ENCODE data around the gene OTOS. TPM values are rescaled to one million over a fixed set of nuclear protein-coding genes. Genes with fewer than 3 reads are reported as not detected.

Gene OTOS
- total RNA-seq, 1 donor from 2014 or later: not detected

GRCh38 chr2:240128608-240129145 lies 11.8 kb downstream of the OTOS start:
- peak; percentile 31 for DNase-seq (ENCODE audit: low spot score)
- intact Hi-C loops (cut with DNase I): no loop called here

- intact Hi-C loops (cut with DNase I): no loop called here
- DNase-seq (ENCODE audit: low spot score): peak; percentile 61
Observed at GRCh38 chr2:240127911-240128607, 12.4 kb downstream of the OTOS start.

GRCh38 chr2:240127191-240127750 lies 13.2 kb downstream of the OTOS start:
- DNase-seq (ENCODE audit: low spot score): no peak
- intact Hi-C loops (cut with DNase I): no loop called here

GRCh38 chr2:240126731-240127130 lies 13.7 kb downstream of the OTOS start:
- DNase-seq (ENCODE audit: low spot score): peak; percentile 55
- intact Hi-C loops (cut with DNase I): no loop called here

- intact Hi-C loops (cut with DNase I): no loop called here
- DNase-seq (ENCODE audit: low spot score): peak; percentile 57
Observed at GRCh38 chr2:240125742-240126141, 14.7 kb downstream of the OTOS start.

GRCh38 chr2:240124651-240125030 lies 15.8 kb downstream of the OTOS start:
- DNase-seq (ENCODE audit: low spot score): peak; percentile 73
- intact Hi-C loops (cut with DNase I): no loop called here

- peak; percentile 54 for DNase-seq (ENCODE audit: low spot score)
- intact Hi-C loops (cut with DNase I): no loop called here
Observed at GRCh38 chr2:240123821-240124650, 16.4 kb downstream of the OTOS start.

GRCh38 chr2:240121675-240122074 lies 18.8 kb downstream of the OTOS start:
- intact Hi-C loops (cut with DNase I): no loop called here
- no peak for DNase-seq (ENCODE audit: low spot score)

- intact Hi-C loops (cut with DNase I): no loop called here
- no peak for DNase-seq (ENCODE audit: low spot score)
Observed at GRCh38 chr2:240121190-240121589, 19.3 kb downstream of the OTOS start.

GRCh38 chr2:240114233-240114632 lies 26.2 kb downstream of the OTOS start:
- intact Hi-C loops (cut with DNase I): no loop called here
- no peak for DNase-seq (ENCODE audit: low spot score)

GRCh38 chr2:240112914-240113690 lies 27.4 kb downstream of the OTOS start:
- intact Hi-C loops (cut with DNase I): no loop called here
- no peak for DNase-seq (ENCODE audit: low spot score)

GRCh38 chr2:240111253-240111652 lies 29.2 kb downstream of the OTOS start:
- intact Hi-C loops (cut with DNase I): no loop called here
- no peak for DNase-seq (ENCODE audit: low spot score)

GRCh38 chr2:240109386-240109785 lies 31.1 kb downstream of the OTOS start:
- intact Hi-C loops (cut with DNase I): no loop called here
- DNase-seq (ENCODE audit: low spot score): no peak

- intact Hi-C loops (cut with DNase I): no loop called here
- DNase-seq (ENCODE audit: low spot score): no peak
Observed at GRCh38 chr2:240107477-240107796, 33.0 kb downstream of the OTOS start.

GRCh38 chr2:240106765-240107476 lies 33.5 kb downstream of the OTOS start:
- no peak for DNase-seq (ENCODE audit: low spot score)
- intact Hi-C loops (cut with DNase I): no loop called here

- intact Hi-C loops (cut with DNase I): no loop called here
- no peak for DNase-seq (ENCODE audit: low spot score)
Observed at GRCh38 chr2:240105982-240106381, 34.5 kb downstream of the OTOS start.

- DNase-seq (ENCODE audit: low spot score): no peak
- intact Hi-C loops (cut with DNase I): no loop called here
Observed at GRCh38 chr2:240103136-240103535, 37.3 kb downstream of the OTOS start.

- intact Hi-C loops (cut with DNase I): no loop called here
Observed at GRCh38 chr2:240098349-240098748, 42.1 kb downstream of the OTOS start.

More at GRCh38 chr2:240098349-240098748, 42.1 kb downstream of the OTOS start:
- no peak for DNase-seq (ENCODE audit: low spot score)

Measured in cardiac septum (tissue), 1 donor.